ENCODE data around the gene PRICKLE4.

DNA sequence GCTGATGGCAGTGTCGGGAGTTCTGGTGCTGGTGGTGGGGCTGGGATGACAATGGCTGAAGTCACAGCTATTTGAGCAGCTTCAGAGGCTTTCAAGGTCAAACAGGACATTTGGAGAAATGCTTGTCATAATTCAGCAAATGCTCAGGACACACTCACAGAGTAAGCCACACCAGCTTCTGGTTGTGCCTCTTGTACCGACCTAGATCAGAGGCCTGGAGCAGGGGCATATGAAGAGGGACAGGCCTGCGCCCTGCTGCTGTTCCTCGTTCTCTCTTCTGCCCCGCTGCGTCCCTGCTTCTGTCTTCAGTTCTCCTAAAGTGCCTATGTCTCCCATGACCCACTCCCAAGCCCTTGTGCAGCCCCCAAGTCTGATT lies 32.5 kb upstream of the PRICKLE4 start:
- TF ChIP-seq, protein P1, sequence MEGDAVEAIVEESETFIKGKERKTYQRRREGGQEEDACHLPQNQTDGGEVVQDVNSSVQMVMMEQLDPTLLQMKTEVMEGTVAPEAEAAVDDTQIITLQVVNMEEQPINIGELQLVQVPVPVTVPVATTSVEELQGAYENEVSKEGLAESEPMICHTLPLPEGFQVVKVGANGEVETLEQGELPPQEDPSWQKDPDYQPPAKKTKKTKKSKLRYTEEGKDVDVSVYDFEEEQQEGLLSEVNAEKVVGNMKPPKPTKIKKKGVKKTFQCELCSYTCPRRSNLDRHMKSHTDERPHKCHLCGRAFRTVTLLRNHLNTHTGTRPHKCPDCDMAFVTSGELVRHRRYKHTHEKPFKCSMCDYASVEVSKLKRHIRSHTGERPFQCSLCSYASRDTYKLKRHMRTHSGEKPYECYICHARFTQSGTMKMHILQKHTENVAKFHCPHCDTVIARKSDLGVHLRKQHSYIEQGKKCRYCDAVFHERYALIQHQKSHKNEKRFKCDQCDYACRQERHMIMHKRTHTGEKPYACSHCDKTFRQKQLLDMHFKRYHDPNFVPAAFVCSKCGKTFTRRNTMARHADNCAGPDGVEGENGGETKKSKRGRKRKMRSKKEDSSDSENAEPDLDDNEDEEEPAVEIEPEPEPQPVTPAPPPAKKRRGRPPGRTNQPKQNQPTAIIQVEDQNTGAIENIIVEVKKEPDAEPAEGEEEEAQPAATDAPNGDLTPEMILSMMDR (IDR thresholded peaks at IDR 0.05): no peak
- TF ChIP-seq POLR2A (IDR thresholded peaks at IDR 0.05): no peak
- no peak for TF ChIP-seq POLR2AphosphoS5 (IDR thresholded peaks at IDR 0.05)
